Activated gamma-delta T cell treated with Interleukin-2 at 50 U/mL for 16 hours (primary cell): ENCODE results near the gene NOC3L.
"Not testable (repeated sequence)": the region's sequence is repeated elsewhere in the genome, so short reads cannot be mapped to it uniquely, and the experiment has no call there.

Experiments used
- DNase-seq: peaks from one replicate; pipeline ENCODE4 v3.0.0-alpha.2; 2020

The NOC3L gene, protein sequence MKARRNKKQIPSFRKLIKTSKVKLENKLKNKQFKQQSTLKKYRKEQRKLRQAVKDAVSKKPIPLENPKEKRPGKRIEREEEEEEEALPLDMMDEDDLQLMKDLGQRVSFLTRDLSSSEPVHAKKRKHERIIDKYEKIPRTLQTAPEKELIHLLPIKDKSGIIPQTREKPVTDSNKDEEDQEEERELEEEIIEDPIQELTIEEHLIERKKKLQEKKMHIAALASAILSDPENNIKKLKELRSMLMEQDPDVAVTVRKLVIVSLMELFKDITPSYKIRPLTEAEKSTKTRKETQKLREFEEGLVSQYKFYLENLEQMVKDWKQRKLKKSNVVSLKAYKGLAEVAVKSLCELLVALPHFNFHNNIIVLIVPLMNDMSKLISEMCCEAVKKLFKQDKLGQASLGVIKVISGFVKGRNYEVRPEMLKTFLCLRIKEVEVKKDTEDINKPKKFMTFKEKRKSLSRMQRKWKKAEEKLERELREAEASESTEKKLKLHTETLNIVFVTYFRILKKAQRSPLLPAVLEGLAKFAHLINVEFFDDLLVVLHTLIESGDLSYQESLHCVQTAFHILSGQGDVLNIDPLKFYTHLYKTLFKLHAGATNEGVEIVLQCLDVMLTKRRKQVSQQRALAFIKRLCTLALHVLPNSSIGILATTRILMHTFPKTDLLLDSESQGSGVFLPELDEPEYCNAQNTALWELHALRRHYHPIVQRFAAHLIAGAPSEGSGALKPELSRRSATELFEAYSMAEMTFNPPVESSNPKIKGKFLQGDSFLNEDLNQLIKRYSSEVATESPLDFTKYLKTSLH

DNA sequence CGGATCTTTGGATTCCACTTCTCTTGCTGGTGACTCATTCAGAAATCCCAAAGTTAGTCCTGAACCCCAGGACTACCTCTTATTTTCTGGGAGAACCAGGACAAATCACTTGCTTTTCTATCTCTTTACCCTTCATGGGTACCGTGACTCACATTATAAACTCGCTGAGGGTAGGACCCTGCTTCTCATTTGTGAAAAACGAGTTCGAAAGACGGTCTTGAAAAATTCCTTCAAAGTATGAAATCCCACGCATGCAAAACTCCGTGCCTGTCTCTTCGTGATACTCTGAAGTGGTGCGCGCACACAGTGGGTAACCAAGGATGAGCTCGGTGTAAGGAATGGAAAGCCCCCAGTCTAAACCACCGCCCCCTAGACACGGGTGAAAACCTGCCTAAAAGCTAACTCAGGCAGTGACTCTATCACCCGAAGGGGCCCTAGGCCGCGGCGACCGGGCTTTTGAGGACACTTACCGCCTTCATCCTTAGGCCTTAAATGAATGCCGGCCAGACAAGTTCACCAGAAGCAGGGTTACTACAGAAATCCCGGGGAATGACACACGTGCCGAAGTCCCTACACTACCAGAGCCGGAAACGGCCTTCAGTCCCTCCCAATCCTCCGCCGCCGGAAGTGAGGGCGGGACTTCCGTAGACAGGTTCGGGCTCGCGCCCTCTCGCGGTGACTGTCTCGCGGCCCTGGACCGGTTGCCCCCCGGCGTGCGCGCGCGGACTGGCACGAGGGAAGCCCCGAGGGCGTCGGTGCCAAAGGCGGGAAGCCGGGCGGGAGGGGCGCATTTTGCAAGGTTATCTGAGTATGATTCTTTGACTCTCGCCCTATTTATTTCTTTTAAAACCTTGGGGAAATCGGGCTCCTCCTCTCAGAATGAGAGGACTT is at the start of gene NOC3L:
NOC3L (minus strand) TSS at position 580 of the 891 bp plus-strand sequence; CDS start at position 479, 101 bp downstream.
- peak; percentile 92 for DNase-seq

DNA sequence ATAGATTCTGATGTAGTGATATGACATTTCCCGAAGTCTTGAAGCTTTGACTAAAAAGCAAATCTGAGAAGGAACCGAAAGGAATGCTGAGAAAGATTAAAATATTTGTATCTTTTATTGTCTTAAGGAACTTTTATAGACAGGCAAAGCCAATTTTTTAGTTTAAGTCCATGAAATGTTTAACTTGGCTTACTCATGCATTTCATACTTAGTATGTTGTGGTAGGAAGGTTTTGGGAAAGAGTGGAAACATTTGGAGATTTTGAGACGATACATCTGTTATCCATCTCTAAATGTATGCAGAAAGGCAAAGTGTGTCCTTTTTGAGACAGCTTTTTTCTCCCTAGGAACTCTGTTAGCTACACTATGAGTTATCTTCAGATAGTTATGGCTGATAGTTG is 49.7 kb upstream of the NOC3L start:
- DNase-seq, result no peak

DNA sequence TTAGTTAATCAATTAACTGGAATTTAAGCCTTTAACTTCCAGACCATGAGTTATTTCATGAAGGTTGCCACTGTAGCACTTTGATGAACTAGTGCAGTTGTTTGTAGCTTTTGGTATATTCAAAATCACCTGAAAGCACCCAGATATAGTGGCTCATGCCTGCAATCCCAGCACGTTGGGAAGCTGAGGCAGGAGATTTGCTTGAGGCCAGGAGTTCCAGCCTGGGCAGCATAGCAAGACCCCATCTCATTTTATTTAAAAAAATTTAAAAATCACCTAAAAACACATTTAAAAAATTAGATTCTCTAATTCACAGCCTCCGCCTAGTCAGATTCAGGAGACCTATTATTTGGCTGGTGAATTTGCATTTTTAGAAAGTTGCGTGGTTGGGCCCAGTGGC is 48.6 kb upstream of the NOC3L start:
- DNase-seq, result no peak

DNA sequence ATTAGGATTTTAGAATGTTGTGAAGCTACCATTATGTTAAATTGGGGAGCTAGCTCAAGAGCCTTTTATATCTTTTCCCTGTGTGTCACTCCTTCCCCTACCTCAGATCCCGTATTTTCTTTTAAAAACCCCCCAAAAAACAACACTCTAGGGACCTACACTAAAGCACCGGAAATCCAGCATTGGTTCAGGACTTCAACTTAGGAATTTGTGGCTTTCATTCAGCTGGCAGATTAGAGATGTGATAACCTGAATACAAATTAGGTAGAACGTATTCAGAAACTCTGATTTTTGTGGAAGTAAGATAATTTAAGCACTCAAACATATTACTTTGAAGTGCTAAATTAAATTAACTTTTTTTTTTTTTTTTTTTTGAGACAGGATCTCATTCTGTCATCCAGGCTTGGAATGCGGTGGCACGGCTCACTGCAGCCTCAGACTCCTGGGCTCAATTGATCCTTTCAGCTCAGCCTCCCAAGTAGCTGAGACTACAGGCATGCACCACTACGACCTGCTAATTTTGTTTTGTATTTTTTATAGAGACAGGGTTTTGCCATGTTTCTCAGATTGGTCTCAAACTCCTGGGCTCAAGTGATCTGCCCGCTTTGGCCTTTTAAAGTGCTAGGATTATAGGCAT is 46.4 kb upstream of the NOC3L start:
- no peak for DNase-seq

DNA sequence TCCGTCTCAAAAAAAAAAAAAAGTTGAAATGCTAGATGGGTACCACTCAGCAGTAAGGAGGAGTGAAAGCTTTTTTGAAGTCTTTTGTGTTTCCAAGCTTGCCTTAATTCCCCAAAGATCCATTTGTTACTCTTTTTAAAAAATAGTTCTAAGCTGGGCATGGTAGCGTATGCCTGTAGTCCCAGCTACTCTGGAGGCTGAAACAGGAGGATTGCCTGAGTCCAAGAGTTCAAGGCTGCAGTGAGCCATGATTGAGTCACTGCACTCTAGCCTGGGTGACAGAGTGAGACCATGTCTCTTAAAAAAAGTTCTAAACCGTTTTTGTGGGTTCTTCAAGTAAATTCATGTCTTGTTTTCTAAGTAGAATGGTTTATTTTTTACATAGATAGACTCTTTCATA is 44.9 kb upstream of the NOC3L start:
- DNase-seq, result no peak

DNA sequence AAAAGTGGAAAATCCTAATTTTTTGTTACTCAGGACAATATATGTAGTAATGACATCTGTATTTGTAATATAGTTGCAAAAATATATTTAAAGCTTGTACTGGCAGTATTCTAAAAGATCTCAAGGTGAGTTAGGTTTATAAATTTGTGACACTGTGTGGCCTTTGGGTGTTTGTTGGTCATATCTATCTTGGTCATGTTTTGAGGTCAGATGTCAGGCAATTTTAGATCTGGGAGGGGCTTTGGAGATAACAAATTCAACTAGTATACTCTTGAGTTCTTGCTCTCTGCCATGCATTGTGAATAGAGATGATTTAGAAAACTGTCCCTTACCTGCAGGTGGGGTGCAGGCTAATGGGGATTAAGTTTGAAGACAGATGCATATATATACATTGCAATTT is 42.7 kb upstream of the NOC3L start:
- no peak for DNase-seq

DNA sequence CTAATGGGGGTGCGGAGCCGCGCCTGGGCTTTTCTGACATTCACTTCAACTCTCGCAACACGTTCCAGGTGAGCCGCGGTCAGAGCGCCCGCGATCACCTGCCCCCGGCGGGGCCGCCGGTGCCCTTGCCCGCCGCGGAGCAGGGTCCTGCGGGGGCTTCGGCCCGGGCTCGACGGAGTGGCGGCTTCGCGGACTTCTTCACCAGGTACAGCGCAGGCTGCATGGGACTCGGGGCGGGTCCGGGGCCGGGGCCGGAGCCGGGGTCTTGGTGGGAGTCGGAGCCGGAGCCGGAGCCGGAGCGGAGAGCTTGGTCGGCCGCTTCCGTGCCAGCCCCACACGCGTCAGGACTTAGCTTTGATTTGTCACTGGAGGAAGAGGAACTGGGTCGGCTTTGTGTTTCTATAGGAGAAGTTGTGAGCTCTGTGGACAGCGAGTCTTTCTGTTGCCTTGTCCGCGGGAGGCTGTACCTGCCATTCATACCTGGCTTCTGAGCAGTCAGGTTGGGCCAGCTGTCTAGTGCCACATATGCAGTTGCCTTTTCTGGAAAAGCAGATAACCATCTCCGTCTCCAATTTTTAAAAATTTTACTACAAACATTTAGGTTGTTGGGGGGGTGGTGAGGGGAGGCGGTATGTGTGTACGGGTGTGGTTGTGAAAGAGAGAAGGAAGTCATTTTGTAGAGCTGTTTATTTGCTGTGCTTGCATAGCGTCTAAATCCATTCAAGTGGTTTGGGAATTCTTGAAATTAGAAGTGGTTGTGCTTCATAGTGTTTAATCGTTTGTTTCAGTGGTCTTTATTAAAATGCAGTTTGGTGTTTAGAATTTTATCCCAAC is 40.9 kb upstream of the NOC3L start:
- no peak for DNase-seq

DNA sequence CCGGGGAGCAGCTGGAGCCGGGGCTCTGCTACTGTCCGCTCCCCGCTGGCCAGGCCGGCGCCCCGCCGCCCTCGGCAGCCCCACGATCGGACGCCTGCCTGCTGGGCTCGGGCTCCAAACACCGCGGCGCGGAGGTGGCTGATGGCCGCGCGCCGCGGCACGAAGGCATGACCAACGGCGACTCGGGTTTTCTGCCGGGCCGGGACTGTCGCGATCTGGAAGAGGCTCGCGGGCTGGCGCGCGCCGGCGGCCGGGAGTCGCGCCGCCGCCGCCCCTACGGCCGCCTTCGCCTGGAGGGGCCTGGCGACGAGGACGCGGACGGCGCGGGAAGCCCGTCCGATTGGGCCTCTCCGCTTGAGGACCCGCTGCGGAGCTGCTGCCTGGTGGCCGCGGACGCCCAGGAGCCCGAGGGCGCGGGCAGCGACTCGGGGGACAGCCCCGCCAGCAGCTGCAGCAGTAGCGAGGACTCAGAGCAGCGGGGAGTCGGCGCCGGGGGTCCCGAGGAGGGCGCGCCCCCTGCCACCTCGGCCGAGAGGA is 40.2 kb upstream of the NOC3L start:
- no peak for DNase-seq

DNA sequence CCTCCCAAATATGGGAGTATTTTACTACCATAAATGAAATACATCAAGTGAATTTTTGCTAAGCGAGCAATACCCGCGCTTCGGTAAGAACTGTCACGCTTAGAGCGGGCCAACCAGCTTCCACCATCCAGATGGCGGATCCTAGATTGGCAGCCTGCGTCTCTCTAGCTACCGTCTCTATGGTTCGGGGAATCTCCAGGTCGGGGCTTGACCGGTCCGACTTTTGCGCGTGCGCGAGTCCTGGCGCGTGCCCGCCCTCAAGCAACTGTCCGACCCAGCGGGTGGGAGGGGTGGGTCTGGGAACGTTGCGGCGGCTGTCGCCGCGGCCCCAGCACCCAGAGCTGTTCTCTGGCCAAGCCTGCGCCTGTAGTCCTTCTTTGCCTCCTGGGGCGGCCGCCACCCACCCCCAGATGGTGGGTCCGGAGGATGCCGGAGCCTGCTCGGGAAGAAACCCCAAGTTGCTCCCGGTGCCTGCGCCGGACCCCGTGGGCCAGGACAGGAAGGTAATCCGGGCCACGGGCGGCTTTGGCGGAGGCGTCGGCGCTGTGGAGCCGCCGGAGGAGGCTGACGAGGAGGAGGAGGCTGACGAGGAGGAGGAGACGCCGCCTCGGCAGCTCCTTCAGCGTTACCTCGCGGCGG is 39.6 kb upstream of the NOC3L start, which contains the start of gene TBC1D12:
TBC1D12 (plus strand) TSS at position 338 of the 639 bp plus-strand sequence; CDS start at position 411, 73 bp downstream.
- DNase-seq, result no peak

DNA sequence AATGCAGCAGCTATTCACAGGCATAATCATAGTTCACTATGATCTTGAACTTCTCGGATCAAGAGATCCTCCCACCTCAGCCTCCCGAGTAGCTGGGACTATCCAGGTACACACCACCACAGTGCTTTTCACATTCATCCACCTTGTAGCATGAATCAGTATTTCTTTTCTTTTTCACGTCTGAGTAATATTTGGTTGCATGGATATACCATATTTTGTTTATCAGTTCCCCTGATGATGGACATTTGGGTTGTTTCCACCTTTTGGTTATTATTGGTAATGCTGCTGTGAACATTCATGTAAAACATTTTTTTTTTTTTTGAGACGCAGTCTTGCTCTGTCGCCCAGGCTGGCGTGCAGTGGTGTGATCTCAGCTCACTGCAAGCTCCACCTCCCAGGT is 36.0 kb upstream of the NOC3L start:
- no peak for DNase-seq

DNA sequence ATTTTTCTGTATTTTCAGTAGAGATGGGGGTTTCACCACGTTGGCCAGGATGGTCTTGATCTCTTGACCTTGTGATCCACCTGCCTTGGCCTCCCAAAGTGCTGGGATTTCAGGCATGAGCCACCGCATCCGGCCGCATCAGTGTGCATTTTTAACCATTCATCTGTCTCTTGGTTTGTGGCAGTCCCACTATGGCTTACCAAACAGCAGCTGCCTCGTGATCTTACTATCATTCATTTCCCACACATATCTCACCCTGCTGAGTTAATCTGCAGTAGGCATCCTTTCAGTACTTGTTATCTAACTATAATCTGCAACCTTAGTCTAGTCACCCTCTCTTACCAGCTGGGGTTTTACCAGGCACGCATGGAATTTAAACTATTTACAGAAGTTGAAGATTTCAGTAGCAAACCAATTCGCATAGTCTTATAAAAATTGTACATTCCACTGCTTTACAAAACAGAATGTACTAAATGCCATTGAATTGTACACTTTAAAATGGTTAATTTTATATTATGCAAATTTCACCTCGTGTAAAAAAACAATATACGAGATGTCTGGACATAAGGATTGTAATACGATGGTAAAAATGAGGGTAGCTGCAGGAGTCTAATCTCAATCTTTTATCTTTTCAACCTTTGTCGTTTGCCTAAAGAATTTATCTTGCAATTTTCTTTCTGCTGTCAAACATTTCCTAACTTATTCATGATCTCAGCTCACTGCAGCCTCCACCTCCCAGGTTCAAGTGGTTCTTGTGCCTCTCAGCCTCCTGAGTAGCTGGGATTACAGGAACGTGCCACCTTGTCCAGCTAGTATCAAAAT is 35.0 kb upstream of the NOC3L start:
- DNase-seq, result no peak

DNA sequence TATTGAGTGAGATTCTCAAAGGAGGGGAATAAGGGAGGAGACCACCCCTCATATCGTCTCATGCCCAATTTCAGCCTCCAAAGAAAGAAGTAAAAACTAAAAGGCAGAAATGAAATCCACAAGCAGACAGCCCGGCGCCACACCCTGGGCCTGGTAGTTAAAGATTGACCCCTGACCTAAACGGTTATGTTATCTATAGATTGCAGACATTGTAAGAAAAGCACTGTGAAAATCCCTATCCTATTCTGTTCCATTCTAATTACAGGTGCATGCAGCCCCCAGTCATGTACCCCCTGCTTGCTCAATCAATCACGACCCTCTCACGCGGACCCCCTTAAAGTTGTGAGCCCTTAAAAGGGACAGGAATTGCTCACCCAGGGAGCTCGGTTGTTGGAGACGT is 29.4 kb upstream of the NOC3L start:
- not testable (repeated sequence) for DNase-seq

DNA sequence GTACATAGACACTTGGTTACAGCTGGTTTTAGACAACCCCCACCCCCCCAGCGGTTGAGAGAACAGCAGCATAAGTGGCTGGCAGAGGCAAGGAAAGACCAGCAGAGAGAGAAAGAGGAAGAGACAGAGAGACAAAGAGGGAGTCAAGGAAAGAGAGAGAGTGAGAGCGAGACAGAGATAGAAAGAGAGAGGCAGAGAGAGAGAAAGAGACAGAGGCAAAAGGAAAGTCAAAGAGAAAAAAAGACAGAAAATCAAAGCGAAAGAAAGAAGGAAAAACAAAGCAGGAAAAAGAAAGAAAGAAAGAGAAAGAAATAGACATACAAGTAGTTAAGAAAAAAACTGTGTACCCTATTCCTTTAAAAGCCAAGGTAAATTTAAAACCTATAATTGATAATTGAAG is 23.0 kb upstream of the NOC3L start:
- DNase-seq, result not testable (repeated sequence)

DNA sequence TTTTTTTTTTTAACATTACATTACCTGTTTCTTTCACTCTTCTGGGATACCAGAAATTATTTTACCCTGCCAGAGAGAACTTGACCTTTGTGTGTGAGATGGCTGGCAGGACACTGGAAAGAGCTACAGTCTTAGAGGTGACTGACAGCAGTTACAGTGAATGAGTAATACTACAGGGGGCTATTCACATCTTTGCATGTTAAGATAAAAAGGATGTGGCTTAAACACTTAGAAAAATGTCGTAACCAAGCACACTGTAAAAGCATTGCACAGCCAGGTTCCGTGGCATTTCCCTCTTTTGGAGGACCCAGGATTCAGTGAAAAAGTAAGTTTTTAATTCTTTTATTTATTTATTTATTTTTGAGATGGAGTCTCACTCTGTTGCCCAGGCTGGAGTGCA is 20.8 kb upstream of the NOC3L start:
- no peak for DNase-seq

DNA sequence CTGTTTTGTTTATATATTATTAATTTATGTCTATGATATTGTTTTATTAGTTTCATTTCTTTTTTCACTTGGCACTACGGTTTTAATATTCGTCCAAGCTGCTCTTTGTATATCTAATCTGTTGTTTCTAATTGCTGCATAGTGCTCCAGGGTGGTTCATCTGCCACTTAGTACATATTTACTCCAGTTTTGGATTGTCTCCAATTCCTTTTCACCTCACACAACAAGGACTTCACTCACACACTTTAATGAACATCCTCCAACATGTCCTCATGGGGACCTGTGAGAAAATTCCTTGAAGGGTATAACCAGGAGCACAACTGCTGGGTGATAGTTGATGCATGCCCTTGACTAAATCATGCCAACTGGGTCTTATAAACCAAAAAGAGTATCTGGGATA is 14.1 kb upstream of the NOC3L start:
- DNase-seq, result no peak

DNA sequence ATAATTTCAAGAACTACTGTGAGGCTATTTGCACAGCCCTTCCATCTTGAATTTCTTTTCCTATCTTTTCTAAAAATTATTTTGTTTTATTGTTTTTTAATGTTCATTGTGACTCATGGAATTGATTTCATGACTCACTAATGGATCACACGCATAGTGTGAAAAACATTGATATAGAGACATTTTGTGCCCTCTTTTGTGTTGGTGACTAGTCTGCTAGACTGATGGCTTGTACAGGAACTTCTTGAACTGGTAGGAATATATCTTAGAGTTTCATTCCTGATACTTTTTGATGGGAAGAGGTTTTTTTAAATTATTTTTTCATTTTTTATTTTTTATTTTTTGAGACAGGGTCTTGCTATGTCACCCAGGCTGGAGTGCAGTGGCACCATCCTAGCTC is 12.6 kb upstream of the NOC3L start:
- no peak for DNase-seq

DNA sequence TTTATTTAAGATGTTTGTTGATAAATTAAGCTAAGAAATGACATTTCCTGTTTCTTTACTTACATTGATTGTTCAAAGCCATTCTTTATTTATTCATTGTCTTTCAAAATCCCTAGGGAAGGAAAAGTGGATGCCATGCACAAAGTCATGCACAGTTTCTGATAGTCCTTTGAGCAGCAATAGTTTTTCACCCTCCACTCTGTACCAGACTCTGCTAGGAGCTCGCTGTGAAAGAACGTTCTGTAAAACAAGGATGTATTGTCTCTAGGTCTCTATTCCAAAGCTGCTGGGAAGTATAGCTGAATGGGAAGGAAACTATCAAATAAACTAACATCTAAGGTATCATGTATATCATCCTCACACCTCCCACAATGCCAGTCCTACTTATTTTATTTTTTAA is 7.8 kb upstream of the NOC3L start:
- DNase-seq, result no peak

DNA sequence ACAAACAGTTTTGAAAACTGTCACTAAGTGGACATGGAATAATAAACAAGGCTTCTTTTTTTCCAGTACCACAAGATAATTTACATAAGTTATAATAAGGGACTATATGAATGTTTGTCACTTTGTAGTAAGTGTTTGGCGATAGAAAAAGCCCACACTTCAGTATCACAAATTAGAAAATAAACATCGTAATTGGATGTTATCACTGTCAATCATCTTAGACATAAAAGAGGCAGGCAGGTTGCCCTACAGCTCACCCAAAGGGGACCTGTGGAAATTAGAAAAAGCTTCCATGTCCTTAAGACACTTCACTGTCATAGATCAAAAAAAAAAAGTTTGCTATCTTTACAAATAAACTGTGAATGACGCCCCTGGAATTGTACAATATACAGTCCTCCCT is 3.6 kb upstream of the NOC3L start:
- no peak for DNase-seq

DNA sequence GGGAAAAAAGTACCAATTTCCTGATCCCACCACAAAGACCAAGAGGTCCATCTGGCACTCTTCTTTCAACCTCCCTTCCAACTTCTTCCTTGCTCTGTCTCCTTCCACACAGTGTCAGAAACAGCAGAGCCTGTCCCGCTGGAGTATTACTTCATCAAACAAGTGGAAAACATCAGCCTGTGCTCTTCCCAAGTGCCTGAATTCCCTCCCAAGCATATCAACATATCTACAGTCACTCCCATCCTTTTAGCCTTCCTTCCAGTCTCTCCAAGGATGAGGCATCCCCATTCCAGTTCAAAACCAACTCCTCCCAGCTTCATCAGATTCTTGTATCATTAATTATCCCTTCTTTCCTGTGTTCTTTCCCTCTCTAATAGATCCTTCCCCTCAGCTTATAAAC is 1.7 kb upstream of the NOC3L start:
- DNase-seq, result no peak

DNA sequence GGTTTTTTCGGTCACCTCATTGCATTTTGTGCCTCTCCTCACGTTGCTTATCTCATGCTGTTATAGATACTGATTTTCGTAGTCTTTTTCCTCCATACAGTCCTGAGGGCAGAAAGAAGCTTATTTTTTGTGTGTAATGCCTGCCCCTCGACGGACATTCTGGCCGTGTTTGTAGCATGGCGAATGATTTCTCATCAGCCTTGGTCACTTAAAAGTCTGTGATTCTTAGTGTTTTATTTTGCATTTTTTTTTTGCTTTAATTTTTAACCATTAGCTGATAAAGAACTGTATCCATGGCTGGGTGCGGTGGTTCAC is 469 bp upstream of the NOC3L start:
- no peak for DNase-seq
